H1 (cell line): Measurements from ENCODE around the gene PPP1R14B. TPM values are rescaled to one million over a fixed set of nuclear protein-coding genes. Genes with fewer than 3 reads are reported as not detected.

ENCODE experiments used
- CTCF ChIA-PET: fragments of 300-600 bp; sonication (Branson Sonifier 250); formaldehyde crosslinking; loops from one replicate; lab custom pipeline; 2021; ENCODE audit not compliant: partially characterized antibody; lab: Charles Lee
- POLR2A ChIA-PET: fragments of 300-600 bp; sonication (Branson Sonifier 250); formaldehyde crosslinking; loops from one replicate; lab custom pipeline; 2021; ENCODE audit warnings: inconsistent platforms; ENCODE audit not compliant: partially characterized antibody; lab: Charles Lee
- DNase-seq, 2 experiments: peaks; one replicate each; pipeline versions ENCODE4 v3.0.0 to v3.0.0-alpha.2; 2010 to 2022; ENCODE audit warnings: low spot score in 2 of 2, low read depth in 1 of 2, mixed read lengths in 1 of 2
- FAIRE-seq: peaks from 2 replicates; lab custom pipeline; 2011; peaks lifted over from hg19 to GRCh38; lab: Jason Lieb, UNC
- H2AFZ ChIP-seq: 2 replicates; pipeline ENCODE4 v1.8.1; 2012; ENCODE audit warnings: low read length, inconsistent platforms
- H2AK5ac ChIP-seq: 2 replicates; pipeline ENCODE4 v1.6.1; 2013; ENCODE audit warnings: low read depth, low read length
- H2BK120ac ChIP-seq: replicated peaks from 2 replicates; pipeline ENCODE3; 2013; ENCODE audit warnings: low read depth, low read length, inconsistent platforms
- H2BK12ac ChIP-seq: 2 replicates; pipeline ENCODE4 v1.6.1; 2013; ENCODE audit warnings: low read depth, low read length
- H2BK15ac ChIP-seq: 2 replicates; pipeline ENCODE4 v1.6.1; 2013; ENCODE audit warnings: low read length
- H2BK20ac ChIP-seq: 2 replicates; pipeline ENCODE4 v1.6.1; 2013; ENCODE audit warnings: low read length
- H2BK5ac ChIP-seq: 2 replicates; pipeline ENCODE4 v1.6.1; 2013; ENCODE audit warnings: low read depth, low read length
- H3K14ac ChIP-seq: 2 replicates; pipeline ENCODE4 v1.6.1; 2013; ENCODE audit warnings: inconsistent platforms; ENCODE audit not compliant: insufficient read length
- H3K18ac ChIP-seq: 2 replicates; pipeline ENCODE4 v1.6.1; 2013; ENCODE audit warnings: low read length; ENCODE audit errors: extremely low read depth
- H3K23ac ChIP-seq: 2 replicates; pipeline ENCODE4 v1.6.1; 2013; ENCODE audit warnings: inconsistent platforms; ENCODE audit not compliant: insufficient read length
- H3K23me2 ChIP-seq: 2 replicates; pipeline ENCODE4 v1.6.1; 2013; ENCODE audit warnings: low read depth, low read length
- H3K27ac ChIP-seq: 2 replicates; pipeline ENCODE4 v1.6.1; 2011; ENCODE audit warnings: low read depth, low read length, inconsistent platforms
- H3K27me3 ChIP-seq, 4 experiments: replicated peaks in 1 of 4; 1 replicate in 1 of 4; 2 replicates in 3 of 4; pipeline versions ENCODE4 v1.6.1 to v1.8.1; 2011 to 2013; ENCODE audit warnings: low read length in 3 of 4, mild to moderate bottlenecking in 3 of 4, inconsistent platforms in 2 of 4, mixed read lengths in 2 of 4, moderate library complexity in 1 of 4; ENCODE audit not compliant: control insufficient read depth in 3 of 4, insufficient read depth in 3 of 4; ENCODE audit errors: extremely low read depth in 1 of 4
- H3K36me3 ChIP-seq, 4 experiments: 2 replicates each; pipeline versions ENCODE4 v1.6.1 to v1.8.1; 2011 to 2013; ENCODE audit warnings: mild to moderate bottlenecking in 4 of 4, low read length in 3 of 4, moderate library complexity in 2 of 4, control low read depth in 1 of 4, inconsistent platforms in 1 of 4; ENCODE audit not compliant: insufficient read depth in 4 of 4, control insufficient read depth in 2 of 4
- H3K4ac ChIP-seq: replicated peaks from 2 replicates; pipeline ENCODE3; 2013; ENCODE audit warnings: low read length, low read depth, mixed read lengths, inconsistent platforms; ENCODE audit not compliant: insufficient read length
- H3K4me1 ChIP-seq, 4 experiments: replicated peaks in 1 of 4; 1 replicate in 1 of 4; 2 replicates in 3 of 4; pipeline versions ENCODE4 v1.6.1 to v1.8.1; 2011 to 2013; ENCODE audit warnings: low read length in 3 of 4, inconsistent platforms in 2 of 4, mixed read lengths in 1 of 4; ENCODE audit not compliant: insufficient read depth in 4 of 4, control insufficient read depth in 3 of 4
- H3K4me2 ChIP-seq, 2 experiments: 2 replicates each; pipeline versions ENCODE4 v1.6.1 to v1.8.1; 2011 to 2013; ENCODE audit warnings: low read depth in 2 of 2, low read length in 2 of 2, control low read depth in 1 of 2, inconsistent platforms in 1 of 2, mild to moderate bottlenecking in 1 of 2; ENCODE audit not compliant: insufficient read depth in 1 of 2
- H3K4me3 ChIP-seq, 4 experiments: fragments of 200-600, 300-600 bp in 1 of 4; sonication (generic), shearing (Covaris generic), sonication (Bioruptor Twin) in 1 of 4; 2 replicates each; pipeline versions ENCODE4 v1.5.1 to v1.8.1; 2011 to 2016; ENCODE audit warnings: low read length in 4 of 4, low read depth in 3 of 4, control low read depth in 2 of 4, inconsistent platforms in 2 of 4, mild to moderate bottlenecking in 2 of 4, mixed read lengths in 1 of 4, moderate library complexity in 1 of 4; ENCODE audit not compliant: insufficient read depth in 2 of 4; ENCODE audit errors: extremely low read depth in 1 of 4
- H3K56ac ChIP-seq: replicated peaks from 2 replicates; pipeline ENCODE3; 2013; ENCODE audit warnings: low read depth, mild to moderate bottlenecking, mixed read lengths, low read length, inconsistent platforms; ENCODE audit not compliant: insufficient read length
- H3K79me1 ChIP-seq: 2 replicates; pipeline ENCODE4 v1.6.1; 2013; ENCODE audit warnings: low read depth, low read length, control low read depth
- H3K79me2 ChIP-seq, 2 experiments: 2 replicates each; pipeline versions ENCODE4 v1.6.1 to v1.8.1; 2012 to 2013; ENCODE audit warnings: low read length in 2 of 2, mild to moderate bottlenecking in 2 of 2, inconsistent platforms in 1 of 2; ENCODE audit not compliant: insufficient read depth in 2 of 2, control insufficient read depth in 1 of 2
- H3K9ac ChIP-seq, 4 experiments: replicated peaks in 1 of 4; 1 replicate in 1 of 4; 2 replicates in 3 of 4; pipeline versions ENCODE4 v1.6.1 to v1.8.1; 2011 to 2013; ENCODE audit warnings: low read depth in 3 of 4, low read length in 3 of 4, control low read depth in 2 of 4, mild to moderate bottlenecking in 2 of 4, moderate library complexity in 2 of 4, inconsistent platforms in 1 of 4; ENCODE audit errors: extremely low read depth in 1 of 4
- H3K9me3 ChIP-seq, 2 experiments: 2 replicates each; pipeline versions ENCODE4 v1.6.1 to v1.8.1; 2012 to 2013; ENCODE audit warnings: mild to moderate bottlenecking in 2 of 2, moderate library complexity in 2 of 2, control low read depth in 1 of 2, inconsistent platforms in 1 of 2, low read depth in 1 of 2, low read length in 1 of 2, mixed read lengths in 1 of 2; ENCODE audit not compliant: insufficient read depth in 2 of 2
- H4K20me1 ChIP-seq, 2 experiments: replicated peaks in 1 of 2; 2 replicates each; pipeline versions ENCODE3 to v1.8.1; 2011 to 2013; ENCODE audit warnings: inconsistent platforms in 2 of 2, low read length in 2 of 2, mild to moderate bottlenecking in 1 of 2; ENCODE audit not compliant: insufficient read depth in 2 of 2, control insufficient read depth in 1 of 2
- H4K5ac ChIP-seq: 2 replicates; pipeline ENCODE4 v1.6.1; 2013; ENCODE audit warnings: low read length, low read depth, mixed read lengths, inconsistent platforms; ENCODE audit not compliant: insufficient read length
- H4K8ac ChIP-seq: 2 replicates; pipeline ENCODE4 v1.8.0; 2013; ENCODE audit warnings: mild to moderate bottlenecking, moderate library complexity, low read length, inconsistent platforms; ENCODE audit not compliant: insufficient read depth; ENCODE audit errors: extremely low read depth
- H4K91ac ChIP-seq: replicated peaks from 2 replicates; pipeline ENCODE3; 2013; ENCODE audit warnings: low read length, mixed read lengths, inconsistent platforms; ENCODE audit not compliant: insufficient read length
- BCL11A ChIP-seq, 2 experiments: IDR thresholded peaks; one replicate each; pipeline ENCODE4 v1.6.1; 2011; ENCODE audit warnings: low read depth in 2 of 2, low read length in 2 of 2, mild to moderate bottlenecking in 2 of 2
- CBX8 ChIP-seq: fragments of 300-800, 300-1000 bp; sonication (generic); IDR thresholded peaks from 2 replicates; pipeline ENCODE4 v1.7.1; 2016; ENCODE audit warnings: low read depth, low read length, borderline replicate concordance
- CREB1 ChIP-seq: IDR thresholded peaks from 2 replicates; pipeline ENCODE4 v1.6.1; 2012; ENCODE audit warnings: inconsistent platforms
- KDM1A ChIP-seq: fragments of 200-600, 300-600 bp; sonication (generic); IDR thresholded peaks from 2 replicates; pipeline ENCODE4 v1.7.1; 2016; ENCODE audit warnings: mild to moderate bottlenecking, low read length, borderline replicate concordance
- PHF8 ChIP-seq: fragments of 200-600 bp; sonication (generic); conservative IDR thresholded peaks from 2 replicates; pipeline ENCODE4 v1.7.1; 2012; ENCODE audit warnings: low read depth, mild to moderate bottlenecking, inconsistent platforms, low read length, moderate library complexity
- POLR2AphosphoS5 ChIP-seq: IDR thresholded peaks from 2 replicates; pipeline ENCODE4 v1.6.1; 2011; ENCODE audit warnings: low read depth, low read length
- RAD21 ChIP-seq, 2 experiments: IDR thresholded peaks in 1 of 2; conservative IDR thresholded peaks in 1 of 2; 2 replicates each; pipeline ENCODE4 v1.6.1; 2011; ENCODE audit warnings: low read depth in 2 of 2, low read length in 2 of 2, improper control_type of control experiment in 1 of 2, inconsistent platforms in 1 of 2, mild to moderate bottlenecking in 1 of 2, moderate library complexity in 1 of 2
- SIRT6 ChIP-seq: IDR thresholded peaks from one replicate; pipeline ENCODE4 v1.7.1; 2012; ENCODE audit warnings: low read length, inconsistent platforms
- TBP ChIP-seq: IDR thresholded peaks from 2 replicates; pipeline ENCODE4 v1.6.1; 2011; ENCODE audit warnings: low read depth, low read length, improper control_type of control experiment
- WGBS, 2 experiments: shearing (Covaris generic) in 1 of 2; methylation state at CpG; one replicate each; pipeline versions ENCODE4 v1.1.6 to v1.1.7; 2013 to 2015; ENCODE audit warnings: low lambda C conversion rate in 2 of 2, mixed read lengths in 2 of 2, inconsistent platforms in 1 of 2, low coverage in 1 of 2, missing lambda C conversion rate in 1 of 2; ENCODE audit not compliant: insufficient replicate concordance in 2 of 2, insufficient coverage in 1 of 2, insufficient read length in 1 of 2; ENCODE audit errors: extremely low coverage in 1 of 2, missing lambda C conversion rate in 1 of 2; 5-methylcytosine and 5-hydroxymethylcytosine counted together
- polyA plus RNA-seq, 7 experiments: library from polyadenylated mRNA; depleted of rRNA in 3 of 7; stranded (reverse) in 5 of 7; unstranded in 2 of 7; fragments of >200 nt in 5 of 7; fragments of 200-250 nt in 2 of 7; gene quantifications; 1 replicate in 5 of 7; 2 replicates in 1 of 7; 4 replicates in 1 of 7; pipeline versions ENCODE4 v1.2.1 to v1.2.3, GENCODE V29; 2011 to 2013; ENCODE audit warnings: missing spikeins in 2 of 7, mixed read lengths in 2 of 7
- total RNA-seq: library from RNA; stranded (reverse); fragmentation: NEBNext Ultra II Directional; extraction: Animal tissue kit (Norgen Biotek cat#: 25700); gene quantifications from 2 replicates; pipeline ENCODE4 v1.2.1, GENCODE V29; 2021

PPP1R14B gene
- total and polyA plus RNA-seq, 2 of the 8 experiments (the other 6 are each of a cell fraction or from before 2014, with no cell fraction given) = 265 to 419 TPM

GRCh38 chr11:64224151-64224890 lies 22.4 kb downstream of the PPP1R14B start:
- Histone ChIP-seq H3K27me3 (no peaks in the 10 kb centered on the region), H3K23me2 (peaks cover 10% of the 10 kb centered on the region; the same call in 1 of the 2 replicates), H4K91ac (no peak overlapping the region), H2AFZ (no peak overlapping the region), H4K5ac (no peak overlapping the region), H3K18ac (no peak overlapping the region), H3K9ac (no peak overlapping the region), H3K4me1 (peaks cover 0 to 18% (median 12%) of the 10 kb centered on the region in 4 experiments; a peak in 6 of 7 replicates), H3K27ac (no peak overlapping the region), H3K79me2 (no peaks in the 10 kb centered on the region), H3K9me3 (no peaks in the 10 kb centered on the region), H2BK20ac (no peak overlapping the region), H3K23ac (no peak overlapping the region), H3K14ac (no peak overlapping the region), H2BK5ac (no peak overlapping the region), H2BK15ac (no peak overlapping the region), H3K56ac (no peak overlapping the region), H2AK5ac (no peak overlapping the region), H3K4me2 (no peak overlapping the region; a peak in 1 of 4 replicates), H3K4ac (no peak overlapping the region), H3K79me1 (no peaks in the 10 kb centered on the region), H2BK12ac (no peak overlapping the region), H3K36me3 (peaks cover 0 to 9% (median 5%) of the 10 kb centered on the region in 4 experiments; a peak in 4 of 8 replicates), H4K20me1 (peaks cover 2 to 9% of the 10 kb centered on the region in 2 experiments), H2BK120ac (no peak overlapping the region), H3K4me3 (no peak overlapping the region), H4K8ac (peak overlapping the region; percentile 4; the same call in 1 of the 2 replicates)
- ChIA-PET CTCF (interaction anchor here (0.8 to 6.5 kb wide), 13 partner anchors 8 to 226 kb away, joined by 3 to 64 read pairs (median 4); partner anchors contain the start of genes FERMT3 and PLCB3), POLR2A (interaction anchor here (0.7 to 14.1 kb wide), 10 partner anchors 10 to 50 kb away, joined by 3 to 253 read pairs (median 18); partner anchors contain the start of genes FERMT3, FKBP2, PLCB3 and PPP1R14B)
- TF ChIP-seq CREB1 = no peak
- TF ChIP-seq TBP = no peak
- TF ChIP-seq KDM1A = no peak
- no peak for TF ChIP-seq CBX8
- TF ChIP-seq PHF8 = no peak
- TF ChIP-seq SIRT6 = no peak
- TF ChIP-seq POLR2AphosphoS5 = peak; percentile 56; the same call in 1 of the 2 replicates
- no peak for TF ChIP-seq BCL11A (IDR thresholded peaks at IDR 0.05; ENCODE audit: low read depth in 2 of 2, low read length in 2 of 2)
- TF ChIP-seq RAD21 (IDR thresholded peaks at IDR 0.05 in 1 of 2, conservative IDR thresholded peaks at IDR 0.05 in 1 of 2; ENCODE audit: low read depth in 2 of 2, low read length in 2 of 2) = no peak
- WGBS, 2 experiments = 88% methylated on average over 15 of the region's 17 CpGs; no CpG with 5 or more reads in 1 of the 2 experiments
- DNase-seq = no peak
- FAIRE-seq = no peak
